Skeletal muscle satellite cell (primary cell): Measurements from ENCODE around the gene RPLP1. TPM values are rescaled to one million over a fixed set of nuclear protein-coding genes. Genes with fewer than 3 reads are reported as not detected.

Source experiments
- H3K27me3 ChIP-seq: 2 replicates; pipeline ENCODE4 v1.7.0; 2013; ENCODE audit warnings: low read length; ENCODE audit not compliant: control insufficient read depth, insufficient read depth
- H3K36me3 ChIP-seq: 2 replicates; pipeline ENCODE4 v1.7.0; 2013; ENCODE audit warnings: mild to moderate bottlenecking, control low read depth, low read length; ENCODE audit not compliant: insufficient read depth
- H3K4me1 ChIP-seq: 2 replicates; pipeline ENCODE4 v1.7.0; 2013; ENCODE audit warnings: low read length; ENCODE audit not compliant: control insufficient read depth, insufficient read depth
- H3K4me2 ChIP-seq: 2 replicates; pipeline ENCODE4 v1.7.0; 2013; ENCODE audit warnings: mild to moderate bottlenecking, low read length
- H3K4me3 ChIP-seq: 2 replicates; pipeline ENCODE4 v1.7.0; 2013; ENCODE audit warnings: low read length
- H3K9ac ChIP-seq: 2 replicates; pipeline ENCODE4 v1.7.0; 2013; ENCODE audit warnings: mild to moderate bottlenecking, low read depth, low read length, moderate library complexity
- H3K9me3 ChIP-seq: replicated peaks from 2 replicates; pipeline ENCODE4 v1.7.0; 2013; ENCODE audit warnings: mild to moderate bottlenecking, control low read depth, low read length
- total RNA-seq: library from RNA; depleted of rRNA; stranded (reverse); fragments of >200 nt; gene quantifications from 2 replicates; pipeline ENCODE4 v1.2.3, GENCODE V29; 2012; rRNA removed

RPLP1 gene
- 78.8 and 92.8 TPM in 2 replicates for total RNA-seq

DNA sequence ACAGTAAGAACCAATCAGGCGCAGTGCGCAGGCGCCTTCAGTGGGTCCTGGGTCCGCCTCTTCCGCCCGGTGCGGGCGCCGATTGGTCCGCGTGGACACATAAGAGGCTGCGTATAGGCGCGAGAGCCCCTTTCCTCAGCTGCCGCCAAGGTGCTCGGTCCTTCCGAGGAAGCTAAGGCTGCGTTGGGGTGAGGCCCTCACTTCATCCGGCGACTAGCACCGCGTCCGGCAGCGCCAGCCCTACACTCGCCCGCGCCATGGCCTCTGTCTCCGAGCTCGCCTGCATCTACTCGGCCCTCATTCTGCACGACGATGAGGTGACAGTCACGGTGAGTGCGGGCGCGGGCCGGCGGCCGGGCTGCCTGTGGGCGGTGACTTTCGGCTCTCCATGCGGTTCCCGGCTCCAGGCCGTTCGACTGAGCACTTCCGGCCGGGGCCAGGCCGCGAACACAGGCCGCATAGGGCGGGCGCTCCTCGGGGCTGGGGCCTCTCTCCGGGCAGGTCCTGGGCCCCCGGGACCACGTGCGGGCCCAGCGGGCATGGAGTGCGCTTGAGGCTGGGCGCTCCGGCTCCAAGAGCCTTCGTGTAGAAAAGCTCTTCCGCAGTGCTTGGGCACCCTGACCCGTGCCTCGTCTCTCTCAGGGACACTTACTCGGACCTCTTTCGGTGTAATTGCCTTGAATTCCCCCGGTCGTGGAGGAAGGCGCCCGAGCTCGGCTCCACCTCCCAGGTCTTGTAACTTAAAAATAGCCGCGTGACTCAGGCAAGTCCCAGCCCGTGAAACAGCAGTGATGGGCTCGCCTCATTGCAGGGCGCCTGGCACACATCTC lies at the start of gene RPLP1:
TSS of gene RPLP1 (plus strand) at position 127 of the 830 bp plus-strand sequence. CDS start at position 258, 131 bp downstream.
- H3K36me3 ChIP-seq = peaks cover 43% of the 10 kb centered on the region
- no peaks in the 10 kb centered on the region for H3K9me3 ChIP-seq
- H3K27me3 ChIP-seq = no peaks in the 10 kb centered on the region
- H3K9ac ChIP-seq = peak within 1 kb of the TSS; percentile 97
- H3K4me2 ChIP-seq = peak within 1 kb of the TSS; percentile 91
- peaks cover 25% of the 10 kb centered on the region for H3K4me1 ChIP-seq
- H3K4me3 ChIP-seq = peak within 1 kb of the TSS; percentile 89

DNA sequence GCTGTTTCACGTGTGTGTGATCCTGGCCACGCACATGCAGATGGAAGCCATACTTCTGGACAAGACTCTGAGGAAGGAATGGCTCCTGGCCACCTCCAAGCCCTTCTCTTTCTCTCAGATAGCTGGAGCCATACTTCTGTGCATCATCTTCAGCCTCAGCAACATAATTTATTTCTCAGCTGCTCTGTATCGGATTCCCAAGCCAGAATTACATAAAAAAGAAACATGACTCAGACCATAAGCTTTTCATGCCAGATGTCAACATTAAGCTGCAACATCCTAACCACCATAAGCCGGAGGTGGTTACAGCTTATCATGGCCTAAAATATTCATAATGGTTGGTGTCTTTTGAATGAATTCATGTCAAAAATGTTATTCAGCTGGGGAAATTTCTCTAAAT lies 49.0 kb upstream of the RPLP1 start:
- H3K4me1 ChIP-seq = peaks cover 30% of the 10 kb centered on the region
- no peaks in the 10 kb centered on the region for H3K9me3 ChIP-seq
- H3K9ac ChIP-seq = peak overlapping the region; percentile 2
- no peaks in the 10 kb centered on the region for H3K27me3 ChIP-seq
- peak overlapping the region; percentile 3 for H3K4me3 ChIP-seq
- peak overlapping the region; percentile 49 for H3K4me2 ChIP-seq
- H3K36me3 ChIP-seq = peaks cover 12% of the 10 kb centered on the region

- Histone ChIP-seq H3K9me3 (no peaks in the 10 kb centered on the region), H3K4me2 (no peak overlapping the region), H3K4me3 (no peak overlapping the region), H3K27me3 (no peaks in the 10 kb centered on the region), H3K4me1 (peaks cover 29% of the 10 kb centered on the region), H3K36me3 (peaks cover 9% of the 10 kb centered on the region), H3K9ac (no peak overlapping the region)
Measured at GRCh38 chr15:69405110-69405509, 47.5 kb upstream of the RPLP1 start.

- Histone ChIP-seq H3K27me3 (no peaks in the 10 kb centered on the region), H3K9me3 (no peaks in the 10 kb centered on the region), H3K9ac (no peak overlapping the region), H3K4me1 (peaks cover 31% of the 10 kb centered on the region), H3K4me3 (no peak overlapping the region), H3K36me3 (peaks cover 11% of the 10 kb centered on the region), H3K4me2 (no peak overlapping the region)
Measured at GRCh38 chr15:69407719-69408400, 44.8 kb upstream of the RPLP1 start.

DNA sequence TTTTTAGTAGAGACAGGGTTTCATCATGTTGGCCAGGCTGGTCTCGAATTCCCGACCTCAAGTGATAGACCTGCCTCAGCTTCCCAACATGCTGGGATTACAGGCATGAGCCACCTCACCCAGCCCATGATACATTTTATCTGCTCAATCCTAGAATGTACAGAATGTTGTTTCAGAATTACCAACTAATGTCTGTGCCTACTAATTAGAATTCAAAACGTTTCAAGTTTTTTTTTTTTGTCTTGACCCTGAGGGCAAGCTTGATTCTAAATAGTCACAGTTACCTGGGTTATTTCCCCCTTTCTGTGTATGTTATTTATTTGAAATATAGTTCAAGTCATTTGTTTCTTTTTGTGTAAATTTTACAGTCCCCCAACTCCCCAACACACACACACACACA lies 43.8 kb upstream of the RPLP1 start:
- H3K4me2 ChIP-seq = no peak overlapping the region
- peaks cover 11% of the 10 kb centered on the region for H3K36me3 ChIP-seq
- H3K4me3 ChIP-seq = no peak overlapping the region
- H3K9me3 ChIP-seq = no peaks in the 10 kb centered on the region
- peaks cover 27% of the 10 kb centered on the region for H3K4me1 ChIP-seq
- no peaks in the 10 kb centered on the region for H3K27me3 ChIP-seq
- no peak overlapping the region for H3K9ac ChIP-seq

DNA sequence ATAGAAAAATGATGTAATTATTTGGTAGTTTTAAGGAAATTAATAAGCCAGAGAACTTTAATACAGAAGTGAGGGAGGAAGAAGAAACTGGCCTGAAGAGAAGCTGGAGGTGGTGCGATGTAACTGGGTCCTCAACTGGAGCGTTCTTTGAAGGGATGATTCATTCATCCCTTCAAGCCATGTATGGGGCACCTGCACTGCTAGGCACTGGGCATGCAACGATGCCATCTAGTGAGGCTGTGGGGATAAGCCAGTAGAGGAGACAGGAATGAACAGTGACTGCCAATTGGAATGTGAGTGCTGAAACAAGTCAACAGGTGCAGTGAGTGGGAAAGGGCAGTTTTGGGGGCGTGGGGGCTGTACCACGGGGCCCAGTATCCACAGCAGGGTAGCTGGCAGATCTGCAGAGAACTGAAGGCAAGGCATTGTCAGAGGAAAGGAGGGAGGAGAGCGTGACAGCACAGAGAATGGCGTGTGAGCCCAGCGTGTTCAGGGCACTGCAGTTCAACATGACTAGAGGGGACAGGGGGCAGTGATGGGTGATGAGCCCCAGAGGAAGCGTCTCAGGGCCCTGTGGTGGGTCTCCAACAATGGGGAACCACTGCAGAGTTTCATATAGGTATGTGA lies 42.3 kb upstream of the RPLP1 start:
- no peaks in the 10 kb centered on the region for H3K27me3 ChIP-seq
- H3K4me2 ChIP-seq = peak overlapping the region; percentile 10
- no peak overlapping the region for H3K9ac ChIP-seq
- peaks cover 2% of the 10 kb centered on the region for H3K36me3 ChIP-seq
- H3K4me3 ChIP-seq = no peak overlapping the region
- peaks cover 16% of the 10 kb centered on the region for H3K4me1 ChIP-seq
- H3K9me3 ChIP-seq = no peaks in the 10 kb centered on the region

DNA sequence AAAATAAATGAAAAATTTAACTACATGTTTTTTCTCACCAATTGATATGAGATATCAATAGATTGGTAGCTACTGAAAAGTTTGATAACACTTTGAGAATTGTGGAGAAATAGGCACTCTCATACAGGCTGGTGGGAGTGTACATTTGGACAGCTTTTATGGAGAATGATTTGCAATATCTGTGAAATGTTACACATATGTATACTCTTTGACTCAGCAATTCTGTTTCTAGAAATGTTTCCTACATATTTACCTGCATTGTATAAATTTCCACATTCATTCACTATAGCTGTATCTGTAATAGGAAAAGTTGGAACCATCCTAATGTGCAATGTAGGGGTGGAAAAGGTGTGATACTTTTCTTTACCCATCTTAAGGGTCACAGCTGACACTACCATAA lies 40.3 kb upstream of the RPLP1 start:
- peak overlapping the region; percentile 84 for H3K4me2 ChIP-seq
- no peaks in the 10 kb centered on the region for H3K27me3 ChIP-seq
- H3K4me3 ChIP-seq = no peak overlapping the region
- H3K9me3 ChIP-seq = no peaks in the 10 kb centered on the region
- H3K4me1 ChIP-seq = peaks cover 30% of the 10 kb centered on the region
- no peak overlapping the region for H3K9ac ChIP-seq
- H3K36me3 ChIP-seq = peaks cover 2% of the 10 kb centered on the region

DNA sequence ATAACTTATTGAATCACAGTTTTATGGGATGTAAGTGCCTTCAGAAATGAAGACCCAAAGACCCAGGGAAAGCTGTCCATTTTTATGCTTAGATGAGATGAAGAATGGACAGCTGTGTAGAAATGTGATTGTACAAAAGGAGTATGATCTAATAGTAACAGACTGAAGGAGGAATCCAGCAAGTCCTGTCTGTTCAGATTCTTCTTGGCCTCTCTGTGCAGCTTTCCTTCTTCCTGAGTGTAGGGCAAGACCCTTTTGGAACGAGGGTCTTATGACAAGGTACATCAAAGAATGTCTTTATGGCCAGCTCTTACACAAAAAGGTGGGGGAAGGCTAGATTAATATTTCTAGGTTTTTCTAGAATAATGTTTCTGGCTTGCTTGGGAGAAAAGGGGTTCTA lies 39.9 kb upstream of the RPLP1 start:
- Histone ChIP-seq H3K36me3 (peaks cover 2% of the 10 kb centered on the region), H3K9ac (no peak overlapping the region), H3K9me3 (no peaks in the 10 kb centered on the region), H3K4me1 (peaks cover 34% of the 10 kb centered on the region), H3K27me3 (no peaks in the 10 kb centered on the region), H3K4me3 (peak overlapping the region; percentile 94), H3K4me2 (peak overlapping the region; percentile 84)

GRCh38 chr15:69413822-69414700 lies 38.6 kb upstream of the RPLP1 start, which contains the start of gene KIF23:
TSS of gene KIF23 (plus strand) at chr15:69414349. CDS start at chr15:69414466, 117 bp downstream.
- H3K4me3 ChIP-seq = peak within 1 kb of the TSS; percentile 94
- H3K9ac ChIP-seq = peak within 1 kb of the TSS; percentile 99
- peaks cover 10% of the 10 kb centered on the region for H3K36me3 ChIP-seq
- H3K27me3 ChIP-seq = no peaks in the 10 kb centered on the region
- peak within 1 kb of the TSS; percentile 84 for H3K4me2 ChIP-seq
- H3K9me3 ChIP-seq = no peaks in the 10 kb centered on the region
- H3K4me1 ChIP-seq = peaks cover 37% of the 10 kb centered on the region

DNA sequence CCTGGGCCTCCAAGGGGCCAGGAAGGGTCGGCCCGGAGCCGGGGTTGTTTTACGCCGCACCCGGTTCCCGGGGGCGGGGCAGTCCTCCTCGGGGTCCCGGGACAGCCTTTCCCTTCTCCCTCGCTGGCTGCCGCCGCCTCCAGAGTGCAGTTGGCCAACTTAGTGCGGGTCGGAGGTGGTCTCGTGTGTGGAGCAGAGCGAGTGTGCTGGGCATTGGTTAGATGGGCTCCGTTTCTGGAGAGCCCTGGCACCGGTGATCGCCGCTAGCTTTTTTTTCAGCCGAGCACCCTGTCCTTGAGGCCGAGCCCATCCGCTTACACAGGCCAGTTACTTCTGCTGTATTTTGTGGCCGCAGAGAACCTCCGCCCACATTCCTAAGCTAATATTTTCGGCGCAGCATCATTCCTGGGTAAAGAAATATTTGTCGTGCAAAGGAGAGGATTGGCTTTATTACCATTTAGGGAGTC lies 37.9 kb upstream of the RPLP1 start:
- peaks cover 37% of the 10 kb centered on the region for H3K4me1 ChIP-seq

More for the DNA sequence above, 37.9 kb upstream of the RPLP1 start:
- H3K4me2 ChIP-seq = peak overlapping the region; percentile 84
- H3K9ac ChIP-seq = peak overlapping the region; percentile 99
- H3K36me3 ChIP-seq = peaks cover 17% of the 10 kb centered on the region
- H3K27me3 ChIP-seq = no peaks in the 10 kb centered on the region
- H3K4me3 ChIP-seq = peak overlapping the region; percentile 94
- H3K9me3 ChIP-seq = no peaks in the 10 kb centered on the region
